ENCODE data around the gene MT1H.
A peak's percentile ranks its signal among the peaks of the same experiment; 100 is the strongest.
"Not testable (repeated sequence)": the region's sequence is repeated elsewhere in the genome, so short reads cannot be mapped to it uniquely, and the experiment has no call there.

The MT1H gene

GRCh38 chr16:56684926-56685590 is 15.4 kb downstream of the MT1H start:
- no peak for DNase-seq

GRCh38 chr16:56686758-56687157 is 17.1 kb downstream of the MT1H start:
- DNase-seq: no peak

- DNase-seq: no peak
These were observed 19.1 kb downstream of the MT1H start for GRCh38 chr16:56688762-56689161.

GRCh38 chr16:56689171-56689570 is 19.6 kb downstream of the MT1H start:
- DNase-seq: no peak

GRCh38 chr16:56690420-56691122 is 21.0 kb downstream of the MT1H start:
- no peak for DNase-seq

- DNase-seq: no peak
These were observed 22.3 kb downstream of the MT1H start for GRCh38 chr16:56691885-56692284.

GRCh38 chr16:56695246-56695645 is 25.6 kb downstream of the MT1H start:
- no peak for DNase-seq

- no peak for DNase-seq
These were observed 28.0 kb downstream of the MT1H start for GRCh38 chr16:56697456-56698155.

- no peak for DNase-seq
These were observed 30.6 kb downstream of the MT1H start for GRCh38 chr16:56700195-56700594.

GRCh38 chr16:56700631-56701030 is 31.0 kb downstream of the MT1H start:
- no peak for DNase-seq

- DNase-seq: no peak
These were observed 31.9 kb downstream of the MT1H start for GRCh38 chr16:56701534-56701933.

- DNase-seq: no peak
These were observed 33.2 kb downstream of the MT1H start for GRCh38 chr16:56702836-56703235.

- DNase-seq: peak; percentile 31
These were observed 39.2 kb downstream of the MT1H start for GRCh38 chr16:56708525-56709442.

- DNase-seq: no peak
These were observed 39.9 kb downstream of the MT1H start for GRCh38 chr16:56709443-56710040.

GRCh38 chr16:56710181-56710737 is 40.6 kb downstream of the MT1H start:
- no peak for DNase-seq

GRCh38 chr16:56711862-56712261 is 42.2 kb downstream of the MT1H start:
- no peak for DNase-seq

- no peak for DNase-seq
These were observed 44.2 kb downstream of the MT1H start for GRCh38 chr16:56713794-56714193.

GRCh38 chr16:56715126-56715525 is 45.5 kb downstream of the MT1H start:
- no peak for DNase-seq

GRCh38 chr16:56716761-56717160 is 47.1 kb downstream of the MT1H start:
- DNase-seq: no peak

- not testable (repeated sequence) for DNase-seq
These were observed 47.9 kb downstream of the MT1H start for GRCh38 chr16:56717532-56717931.

All from CD4-positive, alpha-beta T cell treated with Interleukin-15 for 1 hour (primary cell).